Measurements from ENCODE around the gene EIF5A2.

Gene EIF5A2

GRCh38 chr3:170918715-170919114 is 10.3 kb upstream of the EIF5A2 start:
- Histone ChIP-seq H2AFZ (ENCODE audit: low read length) (no peak overlapping the region), H3K4me1 (ENCODE audit: insufficient read depth, low read length, severe bottlenecking) (no peaks in the 10 kb centered on the region), H3K9ac (ENCODE audit: low read length) (no peak overlapping the region), H3F3A (ENCODE audit: insufficient read depth, low read length) (no peaks in the 10 kb centered on the region), H3K79me2 (ENCODE audit: insufficient read depth, low read length) (no peaks in the 10 kb centered on the region), H3K27me3 (ENCODE audit: insufficient read depth, low read length) (no peaks in the 10 kb centered on the region), H3K9me3 (ENCODE audit: low read length) (peaks cover 9% of the 10 kb centered on the region; the same call in 1 of the 2 replicates), H3K4me3 (ENCODE audit: low read depth, low read length, poor library complexity, severe bottlenecking) (no peak overlapping the region), H3K9me2 (ENCODE audit: low read depth, low read length) (no peaks in the 10 kb centered on the region), H3K27ac (ENCODE audit: low read depth, low read length, poor library complexity, severe bottlenecking) (no peak overlapping the region), H3K4me2 (ENCODE audit: low read length) (no peak overlapping the region), H3K36me3 (ENCODE audit: insufficient read depth, low read length) (no peaks in the 10 kb centered on the region), H4K20me1 (ENCODE audit: insufficient read depth, low read length) (no peaks in the 10 kb centered on the region)
- TF ChIP-seq CTCF (IDR thresholded peaks at IDR 0.05; ENCODE audit: low read length) (no peak), EZH2 (IDR thresholded peaks at IDR 0.05; ENCODE audit: borderline replicate concordance, low read length) (no peak)

GRCh38 chr3:170914690-170915089 is 6.3 kb upstream of the EIF5A2 start:
- H3K4me2 ChIP-seq (ENCODE audit: low read length), result no peak overlapping the region
- peaks cover 5% of the 10 kb centered on the region; the same call in 1 of the 2 replicates for H3K9me3 ChIP-seq (ENCODE audit: low read length)
- no peak overlapping the region for H3K4me3 ChIP-seq (ENCODE audit: low read depth, low read length, poor library complexity, severe bottlenecking)
- no peak overlapping the region for H3K27ac ChIP-seq (ENCODE audit: low read depth, low read length, poor library complexity, severe bottlenecking)
- no peaks in the 10 kb centered on the region for H3K36me3 ChIP-seq (ENCODE audit: insufficient read depth, low read length)
- TF ChIP-seq CTCF (IDR thresholded peaks at IDR 0.05; ENCODE audit: low read length) (no peak), EZH2 (IDR thresholded peaks at IDR 0.05; ENCODE audit: borderline replicate concordance, low read length) (no peak)
- no peaks in the 10 kb centered on the region for H4K20me1 ChIP-seq (ENCODE audit: insufficient read depth, low read length)
- no peaks in the 10 kb centered on the region for H3K4me1 ChIP-seq (ENCODE audit: insufficient read depth, low read length, severe bottlenecking)
- H3K9me2 ChIP-seq (ENCODE audit: low read depth, low read length), result no peaks in the 10 kb centered on the region
- H2AFZ ChIP-seq (ENCODE audit: low read length), result no peak overlapping the region
- no peaks in the 10 kb centered on the region for H3K27me3 ChIP-seq (ENCODE audit: insufficient read depth, low read length)
- no peaks in the 10 kb centered on the region for H3K79me2 ChIP-seq (ENCODE audit: insufficient read depth, low read length)
- H3F3A ChIP-seq (ENCODE audit: insufficient read depth, low read length), result no peaks in the 10 kb centered on the region
- no peak overlapping the region for H3K9ac ChIP-seq (ENCODE audit: low read length)

GRCh38 chr3:170914212-170914611 is 5.8 kb upstream of the EIF5A2 start:
- no peaks in the 10 kb centered on the region for H3K27me3 ChIP-seq (ENCODE audit: insufficient read depth, low read length)
- no peaks in the 10 kb centered on the region for H3K79me2 ChIP-seq (ENCODE audit: insufficient read depth, low read length)
- no peak overlapping the region for H3K9ac ChIP-seq (ENCODE audit: low read length)
- H3F3A ChIP-seq (ENCODE audit: insufficient read depth, low read length), result no peaks in the 10 kb centered on the region
- H3K36me3 ChIP-seq (ENCODE audit: insufficient read depth, low read length), result no peaks in the 10 kb centered on the region
- H3K27ac ChIP-seq (ENCODE audit: low read depth, low read length, poor library complexity, severe bottlenecking), result no peak overlapping the region
- H2AFZ ChIP-seq (ENCODE audit: low read length), result no peak overlapping the region
- H4K20me1 ChIP-seq (ENCODE audit: insufficient read depth, low read length), result no peaks in the 10 kb centered on the region
- H3K4me3 ChIP-seq (ENCODE audit: low read depth, low read length, poor library complexity, severe bottlenecking), result no peak overlapping the region
- H3K9me2 ChIP-seq (ENCODE audit: low read depth, low read length), result no peaks in the 10 kb centered on the region
- no peak for TF ChIP-seq CTCF (IDR thresholded peaks at IDR 0.05; ENCODE audit: low read length)
- no peak for TF ChIP-seq EZH2 (IDR thresholded peaks at IDR 0.05; ENCODE audit: borderline replicate concordance, low read length)
- no peak overlapping the region for H3K4me2 ChIP-seq (ENCODE audit: low read length)
- peaks cover 5% of the 10 kb centered on the region; the same call in 1 of the 2 replicates for H3K9me3 ChIP-seq (ENCODE audit: low read length)
- H3K4me1 ChIP-seq (ENCODE audit: insufficient read depth, low read length, severe bottlenecking), result no peaks in the 10 kb centered on the region

All from OCI-LY1 (cell line).